GM12872 (cell line): ENCODE results near the gene ARL11.
A peak's percentile ranks its signal among the peaks of the same experiment; 100 is the strongest.

Source experiments
- TF ChIP-seq, protein P1 (sequence below): IDR thresholded peaks from 3 replicates; pipeline ENCODE4 v1.5.1; 2011; ENCODE audit warnings: low read depth, mild to moderate bottlenecking, low read length, moderate library complexity; ENCODE audit not compliant: insufficient read depth

The ARL11 gene

GRCh38 chr13:49649244-49649962 lies 21.1 kb downstream of the ARL11 start:
- TF ChIP-seq, protein P1, sequence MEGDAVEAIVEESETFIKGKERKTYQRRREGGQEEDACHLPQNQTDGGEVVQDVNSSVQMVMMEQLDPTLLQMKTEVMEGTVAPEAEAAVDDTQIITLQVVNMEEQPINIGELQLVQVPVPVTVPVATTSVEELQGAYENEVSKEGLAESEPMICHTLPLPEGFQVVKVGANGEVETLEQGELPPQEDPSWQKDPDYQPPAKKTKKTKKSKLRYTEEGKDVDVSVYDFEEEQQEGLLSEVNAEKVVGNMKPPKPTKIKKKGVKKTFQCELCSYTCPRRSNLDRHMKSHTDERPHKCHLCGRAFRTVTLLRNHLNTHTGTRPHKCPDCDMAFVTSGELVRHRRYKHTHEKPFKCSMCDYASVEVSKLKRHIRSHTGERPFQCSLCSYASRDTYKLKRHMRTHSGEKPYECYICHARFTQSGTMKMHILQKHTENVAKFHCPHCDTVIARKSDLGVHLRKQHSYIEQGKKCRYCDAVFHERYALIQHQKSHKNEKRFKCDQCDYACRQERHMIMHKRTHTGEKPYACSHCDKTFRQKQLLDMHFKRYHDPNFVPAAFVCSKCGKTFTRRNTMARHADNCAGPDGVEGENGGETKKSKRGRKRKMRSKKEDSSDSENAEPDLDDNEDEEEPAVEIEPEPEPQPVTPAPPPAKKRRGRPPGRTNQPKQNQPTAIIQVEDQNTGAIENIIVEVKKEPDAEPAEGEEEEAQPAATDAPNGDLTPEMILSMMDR: no peak

DNA sequence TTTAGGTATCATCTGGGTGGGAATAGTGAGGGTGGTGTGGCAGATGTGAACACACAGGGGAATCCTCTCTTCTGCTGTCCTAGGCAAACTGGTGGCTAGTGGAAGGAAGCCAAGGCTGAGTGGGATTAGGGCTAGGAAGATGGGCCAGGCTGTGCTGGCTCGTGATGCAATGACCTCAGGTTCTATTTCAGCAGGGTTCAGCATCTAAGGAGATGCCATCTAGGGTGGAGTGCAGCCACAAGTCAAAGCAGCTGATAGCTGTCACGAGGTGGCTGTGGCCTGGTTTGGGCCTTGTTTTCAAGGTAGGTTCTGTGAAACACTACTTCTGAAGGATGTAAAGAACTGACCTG lies 21.6 kb downstream of the ARL11 start:
- TF ChIP-seq, protein P1: no peak

DNA sequence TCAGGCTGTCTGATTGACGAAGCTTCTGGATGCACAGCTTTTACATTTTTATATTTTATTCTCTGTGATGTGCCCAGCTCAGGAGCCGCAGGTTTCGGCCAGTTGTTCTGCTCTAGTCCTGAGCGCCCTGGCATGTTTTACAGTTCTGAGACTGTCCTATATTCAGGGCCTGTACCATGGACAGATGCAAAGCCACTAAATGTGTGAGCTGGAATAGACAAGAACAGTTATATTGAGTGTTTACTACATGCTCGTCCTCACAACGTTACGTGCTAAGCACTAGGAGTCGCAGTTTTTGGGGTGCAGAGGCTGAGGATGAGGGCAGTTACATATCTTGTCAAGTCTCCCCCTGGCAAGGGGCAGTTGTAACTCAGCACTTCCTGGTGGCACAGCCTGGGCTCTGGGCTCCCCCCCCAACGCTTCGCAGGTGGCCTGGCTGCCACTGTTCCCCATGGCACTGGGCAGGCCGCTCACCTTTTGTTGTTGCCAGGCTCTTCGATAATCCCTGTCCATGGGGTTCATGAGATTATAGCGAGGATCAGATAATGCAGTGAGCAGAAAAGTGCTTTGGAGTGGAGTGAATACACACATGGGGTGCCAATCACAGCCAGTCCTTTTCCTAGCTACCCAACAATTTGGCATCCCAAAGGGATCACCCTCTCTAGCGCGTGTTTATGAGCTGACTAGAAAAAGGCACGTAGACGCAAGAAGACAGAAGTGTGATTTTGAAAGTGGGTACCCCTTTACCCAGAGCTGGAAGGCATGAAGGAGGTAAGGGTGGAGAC lies 23.5 kb downstream of the ARL11 start:
- TF ChIP-seq, protein P1: no peak

GRCh38 chr13:49652355-49653305 lies 24.3 kb downstream of the ARL11 start:
- TF ChIP-seq, protein P1: peak; percentile 59; the same call in 2 of the 3 replicates

DNA sequence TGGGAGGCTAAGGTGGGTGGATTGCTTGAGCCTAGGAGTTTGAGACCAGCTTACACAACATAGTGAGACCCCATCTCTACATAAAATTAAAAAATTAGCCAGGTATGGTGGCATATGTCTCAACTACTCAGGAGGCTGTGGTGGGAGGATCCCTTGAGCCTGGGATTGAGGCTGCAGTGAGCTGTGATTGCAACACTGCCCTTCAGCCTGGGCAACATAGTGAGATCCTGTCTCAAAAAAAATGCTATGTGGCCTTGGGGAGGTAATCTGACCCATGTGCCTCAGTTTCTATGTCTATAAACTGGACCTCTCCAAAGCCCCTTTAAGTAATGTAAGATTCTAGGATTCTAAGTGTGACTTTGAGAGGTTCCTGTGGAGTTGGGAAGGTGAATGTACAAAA lies 25.2 kb downstream of the ARL11 start:
- TF ChIP-seq, protein P1: no peak

DNA sequence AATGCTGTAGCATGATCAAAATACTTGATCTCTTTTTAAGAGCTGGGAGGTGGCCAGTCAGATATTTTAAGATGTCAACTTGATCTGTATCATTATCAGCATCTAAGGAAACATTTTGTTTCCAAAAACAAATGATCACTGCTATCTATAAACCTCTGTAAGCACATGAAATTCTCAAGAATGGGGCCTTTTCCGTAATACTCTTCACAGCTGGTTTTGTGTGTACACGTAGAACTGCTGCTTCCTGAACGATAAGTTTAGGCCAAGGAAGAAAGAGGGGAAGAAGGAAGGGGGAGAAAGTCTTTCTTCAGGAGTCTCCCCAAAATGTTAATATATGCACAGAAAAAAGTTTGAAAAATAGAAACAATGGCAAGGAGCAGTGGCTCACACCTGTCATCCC lies 25.7 kb downstream of the ARL11 start:
- TF ChIP-seq, protein P1: no peak

DNA sequence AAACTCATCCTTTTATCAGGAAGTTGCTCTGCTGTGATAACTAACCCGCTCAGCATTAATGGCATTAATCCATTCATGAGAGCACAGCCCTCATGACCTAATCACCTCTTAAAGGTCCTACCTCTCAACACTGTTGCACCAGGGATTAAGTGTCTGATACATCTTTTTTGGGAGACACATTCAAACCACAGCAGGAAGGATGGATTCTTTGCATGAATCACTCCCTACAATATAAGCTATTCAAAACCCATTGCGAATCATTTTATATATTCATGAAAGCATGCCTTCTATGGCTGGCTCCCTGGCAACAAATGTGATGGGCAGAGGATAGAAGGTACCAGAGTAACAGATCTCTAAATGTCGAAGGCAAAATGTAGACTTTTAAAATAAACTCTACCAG lies 27.6 kb downstream of the ARL11 start:
- TF ChIP-seq, protein P1: no peak
